Stimulated activated CD8-positive, alpha-beta memory T cell treated with anti-CD3 and anti-CD28 coated beads, Interleukin-12 subunit alpha, Interleukin-12 subunit beta, amount 100 ng/mL, for 24 hours (primary cell): ENCODE data around the gene SC5D.

ENCODE experiments used
- DNase-seq: peaks from one replicate; pipeline ENCODE4 v3.0.0-alpha.2; 2020; ENCODE audit errors: extremely low read depth

SC5D gene

DNA sequence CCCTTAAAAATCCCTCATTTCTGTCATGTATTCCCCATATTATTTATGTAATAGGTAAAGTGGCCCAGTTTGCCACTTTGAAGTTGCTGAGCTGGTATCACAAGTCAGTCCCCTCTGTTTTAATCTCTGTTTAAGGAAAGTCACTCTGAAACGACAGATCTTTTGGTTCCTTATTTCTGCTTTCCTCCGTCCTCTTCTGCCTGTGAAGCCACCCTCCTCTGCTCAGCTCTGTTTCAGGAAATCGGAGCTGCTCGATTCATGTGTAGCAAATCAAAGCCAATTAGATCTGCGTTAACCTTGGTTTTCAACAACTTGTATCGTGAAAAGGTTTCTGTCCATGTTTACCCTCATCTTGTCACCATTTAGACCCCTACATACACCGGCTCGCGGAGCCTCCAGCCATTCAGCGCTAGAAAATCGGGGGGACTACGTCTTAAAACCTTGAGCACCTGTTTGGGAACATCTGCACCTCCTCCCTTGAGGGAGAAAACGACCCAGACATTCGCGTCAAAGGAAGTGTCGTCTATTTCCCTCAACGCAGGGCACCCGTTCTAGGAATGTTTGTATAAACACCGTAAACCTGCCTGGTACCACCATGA lies 576 bp upstream of the SC5D start:
- no peak for DNase-seq

GRCh38 chr11:121293288-121293594 lies 670 bp downstream of the SC5D start:
- DNase-seq: no peak

- no peak for DNase-seq
These were observed 2.9 kb downstream of the SC5D start for GRCh38 chr11:121295246-121296029.

GRCh38 chr11:121297872-121298271 lies 5.3 kb downstream of the SC5D start:
- DNase-seq: no peak

DNA sequence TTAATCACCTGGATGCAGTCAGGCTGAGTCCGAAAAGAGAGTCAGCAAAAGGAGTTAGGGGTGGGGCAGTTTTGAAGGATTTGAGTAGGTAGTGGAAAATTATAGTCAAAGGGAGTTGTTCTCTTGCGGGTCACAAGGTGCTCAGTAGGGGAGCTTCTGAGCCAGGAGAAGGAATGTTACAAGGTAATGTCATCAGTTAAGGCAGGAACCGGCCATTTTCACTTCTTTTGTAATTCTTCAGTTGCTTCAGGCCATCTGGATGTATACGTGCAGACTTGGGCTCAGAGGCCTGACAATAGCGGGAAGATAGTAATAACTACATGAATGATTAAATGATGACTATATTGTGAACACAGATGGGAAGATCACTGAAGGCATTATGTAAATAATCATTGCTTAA lies 6.2 kb downstream of the SC5D start:
- DNase-seq: no peak

DNA sequence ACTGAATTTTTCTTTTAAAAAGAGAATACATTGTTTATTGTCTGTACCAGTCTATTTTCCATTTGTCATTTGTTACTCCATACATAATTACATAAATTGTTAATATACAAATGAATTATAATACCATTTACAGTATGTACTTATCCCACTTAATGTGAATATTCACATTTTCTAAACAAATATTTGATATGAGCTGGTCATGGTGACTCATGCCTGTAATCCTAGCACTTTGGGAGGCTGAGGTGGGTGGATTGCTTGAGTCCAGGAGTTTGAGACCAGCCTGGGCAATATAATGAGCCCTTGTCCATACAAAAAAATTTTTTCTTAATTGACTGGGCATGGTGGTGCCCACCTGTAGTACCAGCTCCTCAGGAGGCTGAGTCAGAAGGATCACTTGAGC lies 6.8 kb downstream of the SC5D start:
- no peak for DNase-seq

GRCh38 chr11:121300313-121300971 lies 7.9 kb downstream of the SC5D start:
- no peak for DNase-seq

- no peak for DNase-seq
These were observed 8.6 kb downstream of the SC5D start for GRCh38 chr11:121300972-121301699.

GRCh38 chr11:121304759-121305158 lies 12.2 kb downstream of the SC5D start:
- DNase-seq: no peak

DNA sequence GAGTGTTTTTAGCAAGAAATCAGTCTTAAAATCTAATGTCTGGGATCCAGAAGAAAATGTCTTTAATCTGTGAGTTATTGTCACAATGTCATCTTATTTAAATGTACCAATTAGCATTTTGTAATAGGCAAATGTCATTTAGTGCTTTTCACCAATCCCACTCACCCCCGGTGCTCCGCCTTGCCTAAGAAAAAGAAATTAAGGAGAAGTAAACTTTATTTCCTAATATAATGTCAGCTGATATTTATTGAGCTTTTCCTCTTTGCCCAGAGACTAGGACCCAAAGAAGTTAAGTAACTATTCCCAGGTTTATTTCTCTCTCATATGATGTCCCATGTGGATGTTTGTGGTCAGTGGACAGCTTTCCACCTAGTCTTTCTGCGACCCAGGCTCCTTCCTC lies 16.2 kb downstream of the SC5D start:
- DNase-seq: no peak

- DNase-seq: no peak
These were observed 17.1 kb downstream of the SC5D start for GRCh38 chr11:121309688-121310087.

DNA sequence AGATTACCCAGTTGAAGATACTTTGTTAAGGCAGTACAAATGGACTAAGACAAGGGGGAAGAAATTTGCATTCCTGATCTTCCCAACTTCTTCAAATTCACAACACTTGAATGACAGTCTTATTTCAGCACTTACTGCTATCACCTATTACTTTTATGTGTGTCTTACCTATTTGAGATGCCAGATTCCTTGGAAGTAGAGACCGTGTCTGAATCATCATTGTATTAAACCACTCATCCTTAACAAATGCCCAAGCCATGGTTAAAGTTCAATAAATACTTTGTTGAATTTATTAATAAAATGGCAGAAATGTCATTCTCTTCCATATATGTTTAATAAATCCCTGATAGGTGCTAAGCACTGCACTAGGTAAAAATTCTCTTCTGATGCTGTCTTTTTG lies 18.3 kb downstream of the SC5D start:
- DNase-seq: no peak

DNA sequence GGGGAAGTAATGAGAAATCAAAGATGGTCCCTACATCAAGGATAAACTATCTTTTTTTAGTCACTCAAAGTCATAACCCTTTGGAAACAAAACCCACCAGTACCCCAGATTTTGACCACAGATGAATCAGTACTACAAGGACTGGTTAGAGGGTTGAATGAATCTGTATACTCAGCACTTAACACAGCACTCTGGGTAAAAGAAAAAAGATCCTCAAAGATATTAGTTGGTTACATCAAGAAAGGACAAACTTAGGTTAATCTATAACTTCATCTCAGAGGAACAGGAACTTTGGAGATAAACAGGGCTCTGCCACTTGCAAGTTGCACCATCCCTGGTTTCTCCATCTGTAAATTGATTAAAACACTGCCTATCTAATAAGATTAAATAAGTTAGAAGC lies 18.8 kb downstream of the SC5D start:
- DNase-seq: no peak

- DNase-seq: no peak
These were observed 19.9 kb downstream of the SC5D start for GRCh38 chr11:121312483-121312882.

DNA sequence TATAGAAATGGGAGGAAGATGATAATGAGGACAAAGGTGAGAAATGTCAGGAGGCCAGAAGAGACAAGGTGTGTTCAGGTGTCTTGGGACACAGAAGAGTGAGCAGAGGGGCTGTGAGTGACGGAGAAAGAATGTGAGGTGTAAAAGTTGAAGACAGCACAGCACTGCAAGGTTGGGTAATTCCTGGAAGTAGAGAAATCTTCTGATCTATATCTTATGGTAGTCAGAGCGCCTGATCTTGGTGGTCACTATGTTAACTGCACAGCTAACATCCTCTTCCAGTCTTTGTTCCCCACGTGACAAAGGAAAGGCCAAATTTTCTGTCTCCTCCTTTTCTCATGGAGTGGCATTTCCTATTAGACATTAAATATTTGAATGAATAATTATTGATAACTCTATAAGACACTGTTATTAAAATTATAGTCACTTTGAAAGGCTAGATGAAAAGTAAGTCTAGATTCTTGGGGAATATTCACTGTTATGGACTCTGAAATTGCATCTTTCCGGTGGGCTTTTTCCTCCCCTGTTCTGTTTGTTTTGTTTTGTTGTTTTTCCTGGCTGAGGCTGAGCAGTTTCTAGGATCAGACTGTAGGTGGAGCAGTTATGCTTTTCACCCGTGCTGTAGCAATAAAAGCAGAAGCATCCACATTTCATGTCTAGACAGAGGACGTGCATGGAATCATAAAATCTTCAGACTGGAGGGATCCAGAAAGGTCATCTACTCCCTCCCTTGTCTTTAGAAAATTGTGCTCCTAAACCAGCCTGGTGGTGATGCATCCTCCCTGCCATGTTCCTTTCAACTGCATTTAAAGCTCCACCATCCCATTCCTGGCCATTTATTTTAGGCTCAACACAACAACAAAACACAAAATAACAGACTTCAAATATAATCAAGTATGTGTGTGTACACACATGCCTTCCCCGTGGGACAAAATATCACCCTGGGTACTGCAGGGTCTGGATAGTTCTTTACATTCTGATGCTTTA lies 26.6 kb downstream of the SC5D start:
- DNase-seq: no peak

GRCh38 chr11:121321614-121322243 lies 29.2 kb downstream of the SC5D start:
- no peak for DNase-seq

- DNase-seq: no peak
These were observed 30.6 kb downstream of the SC5D start for GRCh38 chr11:121323046-121323607.

DNA sequence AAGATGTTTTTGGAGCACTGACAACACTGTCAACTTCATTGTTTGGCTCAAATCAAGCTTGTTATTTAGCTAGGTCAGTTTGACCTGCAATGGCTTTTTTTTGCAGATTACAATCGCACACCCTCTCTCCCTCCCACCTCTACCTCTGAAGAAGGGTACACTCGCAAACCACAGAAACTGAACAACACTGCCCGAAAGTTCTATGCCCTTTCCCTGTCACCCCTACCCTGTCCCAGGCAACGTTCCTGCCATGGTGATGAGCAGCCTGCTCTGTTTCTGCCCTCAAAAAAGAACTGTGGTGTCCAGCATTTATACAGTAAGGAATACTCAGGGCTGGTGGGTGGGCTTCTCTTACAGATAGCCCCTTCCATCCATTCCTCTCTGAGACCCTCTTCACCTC lies 33.7 kb downstream of the SC5D start:
- DNase-seq: no peak

- no peak for DNase-seq
These were observed 35.0 kb downstream of the SC5D start for GRCh38 chr11:121327553-121327952.

GRCh38 chr11:121328176-121328966 lies 35.8 kb downstream of the SC5D start:
- DNase-seq: no peak
